ENCODE data around the gene UBIAD1.

The UBIAD1 gene

DNA sequence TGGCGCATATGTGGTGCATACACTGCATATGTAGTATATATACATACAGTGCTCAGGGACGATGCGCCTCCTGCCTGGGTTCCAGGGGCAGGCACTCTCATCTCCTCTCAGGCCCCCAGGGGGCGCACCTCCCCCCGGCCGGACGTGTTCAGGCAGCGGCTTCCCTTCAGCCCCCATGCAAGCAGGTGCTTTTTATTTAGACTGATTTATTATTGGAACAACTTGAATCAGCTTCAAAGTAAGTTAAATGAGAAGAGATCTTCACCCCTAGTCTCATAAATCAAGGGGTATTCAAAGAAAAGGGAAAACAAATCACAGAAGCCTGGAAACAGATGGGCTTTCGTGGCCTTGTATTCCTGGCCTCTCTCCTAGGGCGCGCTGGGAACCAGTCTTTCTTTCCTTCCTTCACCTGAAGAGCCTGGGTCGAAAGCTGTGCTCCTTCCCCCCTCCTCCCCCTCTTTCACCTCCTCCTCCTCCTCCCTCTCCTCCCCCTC, 64.6 kb downstream of the UBIAD1 start:
- peak; percentile 6 to 65 for DNase-seq (ENCODE audit: extremely low read depth in 1 of 2, low read depth in 1 of 2)

Data from activated CD8-positive, alpha-beta memory T cell treated with anti-CD3 and anti-CD28 coated beads for 1 hour (primary cell).